ENCODE data around the gene CALY.

CALY gene

DNA sequence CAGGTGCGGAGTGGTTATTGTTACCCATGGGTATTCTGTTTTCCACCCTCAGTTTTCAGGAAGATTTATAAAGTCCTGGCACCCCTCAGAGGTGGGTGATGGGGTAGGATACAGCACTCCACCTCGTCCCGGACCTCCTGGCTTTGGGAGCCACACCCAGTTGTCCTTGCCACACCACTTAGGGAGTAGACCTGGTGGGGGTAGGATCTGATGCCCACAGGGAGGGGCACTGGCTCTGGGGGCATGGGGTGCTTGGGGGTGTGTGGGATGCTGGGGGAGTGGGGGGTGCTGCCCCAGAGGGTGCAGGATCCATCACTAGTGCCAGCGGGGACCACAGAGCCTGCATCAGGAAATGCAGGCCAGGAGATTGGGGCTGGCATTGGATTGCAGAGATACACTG lies 23.5 kb downstream of the CALY start:
- Histone ChIP-seq H2BK12ac (ENCODE audit: low read length) (no peak overlapping the region), H4K12ac (ENCODE audit: low read depth, low read length) (no peak overlapping the region), H2AFZ (ENCODE audit: insufficient read depth, low read length, poor library complexity) (no peak overlapping the region), H4K8ac (ENCODE audit: low read depth, low read length) (no peak overlapping the region), H3K4ac (ENCODE audit: low read depth, low read length) (no peak overlapping the region), H3K9ac (ENCODE audit: low read length) (no peak overlapping the region), H4K91ac (ENCODE audit: low read depth, low read length) (no peak overlapping the region), H3K4me3 (ENCODE audit: low read depth, low read length) (no peak overlapping the region), H3K4me2 (ENCODE audit: low read length) (no peak overlapping the region), H2BK120ac (ENCODE audit: insufficient read depth, low read length, poor library complexity) (no peak overlapping the region), H3K18ac (ENCODE audit: low read length) (no peak overlapping the region), H3K27ac (ENCODE audit: low read depth, low read length) (no peak overlapping the region), H3K27me3 (ENCODE audit: insufficient read depth, low read length) (no peaks in the 10 kb centered on the region), H3K9me3 (ENCODE audit: insufficient read depth, low read depth, low read length) (peaks cover 5% of the 10 kb centered on the region), H3K79me1 (ENCODE audit: low read length) (peaks cover 7% of the 10 kb centered on the region), H2AK5ac (ENCODE audit: low read length) (no peak overlapping the region), H3K23ac (ENCODE audit: low read length) (no peak overlapping the region), H2BK5ac (ENCODE audit: low read depth, low read length, poor library complexity) (no peak overlapping the region), H3K36me3 (ENCODE audit: control insufficient read depth in 1 of 2, insufficient read depth in 2 of 2, low read length in 2 of 2) (peaks cover 16 to 19% of the 10 kb centered on the region in 2 experiments), H3K14ac (ENCODE audit: low read length) (no peak overlapping the region), H3K4me1 (ENCODE audit: control insufficient read depth in 1 of 2, insufficient read depth in 2 of 2, low read length in 2 of 2) (peaks cover 2 to 3% of the 10 kb centered on the region in 2 experiments), H3K79me2 (ENCODE audit: control insufficient read depth, insufficient read depth, low read length, poor library complexity) (peaks cover 5% of the 10 kb centered on the region)
- no CpG with 5 or more reads among the region's 4 CpGs for WGBS (ENCODE audit: extremely low coverage, insufficient coverage, insufficient read length)
- DNase-seq, result no peak

GRCh38 chr10:133312769-133313145 lies 23.9 kb downstream of the CALY start:
- H2AFZ ChIP-seq (ENCODE audit: insufficient read depth, low read length, poor library complexity), result no peak overlapping the region
- H2BK120ac ChIP-seq (ENCODE audit: insufficient read depth, low read length, poor library complexity), result no peak overlapping the region
- no peak overlapping the region for H3K23ac ChIP-seq (ENCODE audit: low read length)
- H4K8ac ChIP-seq (ENCODE audit: low read depth, low read length), result no peak overlapping the region
- H2AK5ac ChIP-seq (ENCODE audit: low read length), result no peak overlapping the region
- H4K12ac ChIP-seq (ENCODE audit: low read depth, low read length), result no peak overlapping the region
- no peaks in the 10 kb centered on the region for H3K27me3 ChIP-seq (ENCODE audit: insufficient read depth, low read length)
- H3K14ac ChIP-seq (ENCODE audit: low read length), result no peak overlapping the region
- peaks cover 16 to 19% of the 10 kb centered on the region in 2 experiments for H3K36me3 ChIP-seq (ENCODE audit: control insufficient read depth in 1 of 2, insufficient read depth in 2 of 2, low read length in 2 of 2)
- no peak overlapping the region for H3K4ac ChIP-seq (ENCODE audit: low read depth, low read length)
- H3K79me2 ChIP-seq (ENCODE audit: control insufficient read depth, insufficient read depth, low read length, poor library complexity), result peaks cover 5% of the 10 kb centered on the region
- peaks cover 2 to 6% of the 10 kb centered on the region in 2 experiments for H3K4me1 ChIP-seq (ENCODE audit: control insufficient read depth in 1 of 2, insufficient read depth in 2 of 2, low read length in 2 of 2)
- H2BK5ac ChIP-seq (ENCODE audit: low read depth, low read length, poor library complexity), result no peak overlapping the region
- no peak for DNase-seq
- H3K9ac ChIP-seq (ENCODE audit: low read length), result no peak overlapping the region
- peaks cover 7% of the 10 kb centered on the region for H3K79me1 ChIP-seq (ENCODE audit: low read length)
- no CpG with 5 or more reads among the region's 9 CpGs for WGBS (ENCODE audit: extremely low coverage, insufficient coverage, insufficient read length)
- no peak overlapping the region for H3K4me2 ChIP-seq (ENCODE audit: low read length)
- no peak overlapping the region for H3K18ac ChIP-seq (ENCODE audit: low read length)
- no peak overlapping the region for H3K27ac ChIP-seq (ENCODE audit: low read depth, low read length)
- peaks cover 5% of the 10 kb centered on the region for H3K9me3 ChIP-seq (ENCODE audit: insufficient read depth, low read depth, low read length)
- H2BK12ac ChIP-seq (ENCODE audit: low read length), result no peak overlapping the region
- no peak overlapping the region for H4K91ac ChIP-seq (ENCODE audit: low read depth, low read length)
- H3K4me3 ChIP-seq (ENCODE audit: low read depth, low read length), result no peak overlapping the region

GRCh38 chr10:133312016-133312768 lies 24.5 kb downstream of the CALY start:
- Histone ChIP-seq H3K4me1 (ENCODE audit: control insufficient read depth in 1 of 2, insufficient read depth in 2 of 2, low read length in 2 of 2) (peaks cover 2 to 10% of the 10 kb centered on the region in 2 experiments), H2AFZ (ENCODE audit: insufficient read depth, low read length, poor library complexity) (no peak overlapping the region), H4K91ac (ENCODE audit: low read depth, low read length) (no peak overlapping the region), H3K23ac (ENCODE audit: low read length) (no peak overlapping the region), H3K27ac (ENCODE audit: low read depth, low read length) (no peak overlapping the region), H3K4ac (ENCODE audit: low read depth, low read length) (no peak overlapping the region), H4K12ac (ENCODE audit: low read depth, low read length) (no peak overlapping the region), H2BK5ac (ENCODE audit: low read depth, low read length, poor library complexity) (no peak overlapping the region), H3K18ac (ENCODE audit: low read length) (no peak overlapping the region), H3K79me2 (ENCODE audit: control insufficient read depth, insufficient read depth, low read length, poor library complexity) (peaks cover 5% of the 10 kb centered on the region), H2AK5ac (ENCODE audit: low read length) (no peak overlapping the region), H3K79me1 (ENCODE audit: low read length) (peaks cover 7% of the 10 kb centered on the region), H3K4me3 (ENCODE audit: low read depth, low read length) (no peak overlapping the region), H3K27me3 (ENCODE audit: insufficient read depth, low read length) (no peaks in the 10 kb centered on the region), H3K36me3 (ENCODE audit: control insufficient read depth in 1 of 2, insufficient read depth in 2 of 2, low read length in 2 of 2) (peaks cover 16 to 19% of the 10 kb centered on the region in 2 experiments), H2BK12ac (ENCODE audit: low read length) (no peak overlapping the region), H2BK120ac (ENCODE audit: insufficient read depth, low read length, poor library complexity) (no peak overlapping the region), H4K8ac (ENCODE audit: low read depth, low read length) (no peak overlapping the region), H3K9me3 (ENCODE audit: insufficient read depth, low read depth, low read length) (peaks cover 5% of the 10 kb centered on the region), H3K9ac (ENCODE audit: low read length) (no peak overlapping the region), H3K4me2 (ENCODE audit: low read length) (no peak overlapping the region), H3K14ac (ENCODE audit: low read length) (no peak overlapping the region)
- DNase-seq, result no peak
- WGBS (ENCODE audit: extremely low coverage, insufficient coverage, insufficient read length), result no CpG with 5 or more reads among the region's 23 CpGs

DNA sequence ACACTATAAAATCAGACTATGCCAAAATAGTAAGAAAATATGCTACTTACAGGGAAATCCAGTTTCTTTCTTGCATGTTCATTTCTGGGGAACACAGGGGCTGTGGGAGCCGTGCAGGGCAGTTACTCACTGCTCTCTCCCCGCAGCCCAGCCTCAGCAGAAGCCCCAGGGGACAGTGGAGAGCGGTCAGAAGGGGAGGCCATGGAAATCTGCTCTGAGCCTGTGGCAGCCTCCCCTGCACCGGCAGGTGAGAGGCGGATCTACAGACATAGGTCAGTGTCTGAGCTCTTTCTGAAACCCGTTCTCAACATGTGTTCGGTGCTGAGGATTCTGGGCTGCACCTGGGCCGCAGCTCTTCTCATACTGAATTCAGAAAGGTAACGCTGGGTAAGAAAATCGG lies 25.1 kb downstream of the CALY start:
- Histone ChIP-seq H3K4me3 (ENCODE audit: low read depth, low read length) (no peak overlapping the region), H2BK5ac (ENCODE audit: low read depth, low read length, poor library complexity) (no peak overlapping the region), H2BK120ac (ENCODE audit: insufficient read depth, low read length, poor library complexity) (no peak overlapping the region), H3K27ac (ENCODE audit: low read depth, low read length) (no peak overlapping the region), H2BK12ac (ENCODE audit: low read length) (no peak overlapping the region), H4K12ac (ENCODE audit: low read depth, low read length) (no peak overlapping the region), H3K4ac (ENCODE audit: low read depth, low read length) (no peak overlapping the region), H4K8ac (ENCODE audit: low read depth, low read length) (no peak overlapping the region), H3K9ac (ENCODE audit: low read length) (no peak overlapping the region), H3K9me3 (ENCODE audit: insufficient read depth, low read depth, low read length) (peaks cover 5% of the 10 kb centered on the region), H3K14ac (ENCODE audit: low read length) (no peak overlapping the region), H3K23ac (ENCODE audit: low read length) (no peak overlapping the region), H2AK5ac (ENCODE audit: low read length) (no peak overlapping the region), H3K27me3 (ENCODE audit: insufficient read depth, low read length) (no peaks in the 10 kb centered on the region), H3K79me1 (ENCODE audit: low read length) (peaks cover 7% of the 10 kb centered on the region), H3K79me2 (ENCODE audit: control insufficient read depth, insufficient read depth, low read length, poor library complexity) (peaks cover 5% of the 10 kb centered on the region), H4K91ac (ENCODE audit: low read depth, low read length) (no peak overlapping the region), H2AFZ (ENCODE audit: insufficient read depth, low read length, poor library complexity) (no peak overlapping the region), H3K18ac (ENCODE audit: low read length) (no peak overlapping the region), H3K4me1 (ENCODE audit: control insufficient read depth in 1 of 2, insufficient read depth in 2 of 2, low read length in 2 of 2) (peaks cover 4 to 10% of the 10 kb centered on the region in 2 experiments), H3K4me2 (ENCODE audit: low read length) (no peak overlapping the region), H3K36me3 (ENCODE audit: control insufficient read depth in 1 of 2, insufficient read depth in 2 of 2, low read length in 2 of 2) (peaks cover 16 to 22% of the 10 kb centered on the region in 2 experiments)
- DNase-seq, result no peak
- WGBS (ENCODE audit: extremely low coverage, insufficient coverage, insufficient read length), result no CpG with 5 or more reads among the region's 10 CpGs
